ENCODE measurements around the gene ZNF362.

GRCh38 chr1:33322109-33322508 lies 65.8 kb downstream of the ZNF362 start:
- no peak for TF ChIP-seq EZH2phosphoT487 (IDR thresholded peaks at IDR 0.05; ENCODE audit: insufficient read depth, low read depth)
- TF ChIP-seq EZH2 (IDR thresholded peaks at IDR 0.05; ENCODE audit: insufficient read depth, poor library complexity, severe bottlenecking) = no peak
